ENCODE data around the gene IQSEC1.

DNA sequence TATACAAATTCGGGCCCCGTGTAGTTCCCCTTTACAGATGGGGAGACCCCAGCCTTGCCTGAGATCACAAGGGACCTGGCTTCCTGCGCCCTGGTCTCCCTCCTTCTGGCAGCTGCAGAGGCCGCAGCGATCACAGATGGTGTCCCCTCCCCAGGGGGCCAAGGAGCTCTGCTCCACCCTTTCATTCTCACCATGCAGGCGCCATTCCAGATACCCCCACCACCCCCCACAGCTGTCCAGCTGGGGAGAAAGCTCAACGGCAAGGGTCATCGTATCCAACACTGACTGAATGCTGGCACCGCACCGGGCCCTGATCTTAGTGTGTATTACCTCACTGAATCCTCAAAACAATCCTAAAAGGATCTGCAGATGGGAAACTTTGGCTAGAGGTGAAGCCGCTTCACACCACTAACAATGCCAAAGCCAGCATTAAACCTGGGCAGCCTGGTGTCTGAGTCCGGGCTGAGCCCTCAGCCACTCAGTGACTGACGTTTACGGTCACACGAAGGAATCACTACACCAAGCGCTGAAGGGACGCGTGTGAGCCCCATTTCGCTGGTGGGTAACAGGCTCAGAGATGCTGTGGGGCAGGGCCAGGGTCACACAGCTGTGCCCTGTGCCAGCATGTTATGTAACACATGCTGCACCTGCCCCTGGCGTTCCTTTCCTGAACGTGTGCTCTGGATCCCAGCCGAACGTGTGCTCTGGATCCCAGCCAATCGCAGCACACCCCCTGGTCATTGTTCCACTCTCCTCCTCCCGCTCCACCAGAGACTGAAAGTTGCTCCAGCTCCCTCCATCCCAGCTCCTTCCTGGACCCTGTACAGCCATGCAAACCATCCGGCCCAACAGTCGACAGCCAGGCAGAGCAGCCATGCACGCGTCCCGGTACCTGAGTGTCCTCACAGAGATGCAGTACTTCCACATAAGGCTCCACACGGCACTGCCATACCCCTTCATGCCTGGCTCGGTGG lies 51.8 kb downstream of the IQSEC1 start:
- TF ChIP-seq EZH2phosphoT487 (IDR thresholded peaks at IDR 0.05; ENCODE audit: borderline replicate concordance): no peak
- TF ChIP-seq JUND (IDR thresholded peaks at IDR 0.05): no peak
- TF ChIP-seq CTCF (IDR thresholded peaks at IDR 0.05 in 2 of 3, conservative IDR thresholded peaks at IDR 0.05 in 1 of 3; ENCODE audit: borderline replicate concordance in 1 of 3, insufficient read depth in 1 of 3, low read depth in 2 of 3, low read length in 2 of 3): no peak
- TF ChIP-seq CEBPB (IDR thresholded peaks at IDR 0.05; ENCODE audit: low read depth): no peak
- no peak for TF ChIP-seq POLR2AphosphoS5 (IDR thresholded peaks at IDR 0.05; ENCODE audit: low read depth, low read length)
- no peak for TF ChIP-seq RAD21 (IDR thresholded peaks at IDR 0.05; ENCODE audit: low read depth)
- TF ChIP-seq, protein P1, sequence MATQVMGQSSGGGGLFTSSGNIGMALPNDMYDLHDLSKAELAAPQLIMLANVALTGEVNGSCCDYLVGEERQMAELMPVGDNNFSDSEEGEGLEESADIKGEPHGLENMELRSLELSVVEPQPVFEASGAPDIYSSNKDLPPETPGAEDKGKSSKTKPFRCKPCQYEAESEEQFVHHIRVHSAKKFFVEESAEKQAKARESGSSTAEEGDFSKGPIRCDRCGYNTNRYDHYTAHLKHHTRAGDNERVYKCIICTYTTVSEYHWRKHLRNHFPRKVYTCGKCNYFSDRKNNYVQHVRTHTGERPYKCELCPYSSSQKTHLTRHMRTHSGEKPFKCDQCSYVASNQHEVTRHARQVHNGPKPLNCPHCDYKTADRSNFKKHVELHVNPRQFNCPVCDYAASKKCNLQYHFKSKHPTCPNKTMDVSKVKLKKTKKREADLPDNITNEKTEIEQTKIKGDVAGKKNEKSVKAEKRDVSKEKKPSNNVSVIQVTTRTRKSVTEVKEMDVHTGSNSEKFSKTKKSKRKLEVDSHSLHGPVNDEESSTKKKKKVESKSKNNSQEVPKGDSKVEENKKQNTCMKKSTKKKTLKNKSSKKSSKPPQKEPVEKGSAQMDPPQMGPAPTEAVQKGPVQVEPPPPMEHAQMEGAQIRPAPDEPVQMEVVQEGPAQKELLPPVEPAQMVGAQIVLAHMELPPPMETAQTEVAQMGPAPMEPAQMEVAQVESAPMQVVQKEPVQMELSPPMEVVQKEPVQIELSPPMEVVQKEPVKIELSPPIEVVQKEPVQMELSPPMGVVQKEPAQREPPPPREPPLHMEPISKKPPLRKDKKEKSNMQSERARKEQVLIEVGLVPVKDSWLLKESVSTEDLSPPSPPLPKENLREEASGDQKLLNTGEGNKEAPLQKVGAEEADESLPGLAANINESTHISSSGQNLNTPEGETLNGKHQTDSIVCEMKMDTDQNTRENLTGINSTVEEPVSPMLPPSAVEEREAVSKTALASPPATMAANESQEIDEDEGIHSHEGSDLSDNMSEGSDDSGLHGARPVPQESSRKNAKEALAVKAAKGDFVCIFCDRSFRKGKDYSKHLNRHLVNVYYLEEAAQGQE (IDR thresholded peaks at IDR 0.05; ENCODE audit: low read depth): no peak
- no peak for TF ChIP-seq SIN3A (IDR thresholded peaks at IDR 0.05; ENCODE audit: low read depth)
- no peak for TF ChIP-seq YY1 (IDR thresholded peaks at IDR 0.05; ENCODE audit: extremely low read depth, insufficient replicate concordance, low read depth, low read length)
- TF ChIP-seq EZH2 (IDR thresholded peaks at IDR 0.05): no peak
- no peak for TF ChIP-seq SP1 (IDR thresholded peaks at IDR 0.05; ENCODE audit: low read depth)
